ENCODE results near the gene PTPRT.

PTPRT gene

DNA sequence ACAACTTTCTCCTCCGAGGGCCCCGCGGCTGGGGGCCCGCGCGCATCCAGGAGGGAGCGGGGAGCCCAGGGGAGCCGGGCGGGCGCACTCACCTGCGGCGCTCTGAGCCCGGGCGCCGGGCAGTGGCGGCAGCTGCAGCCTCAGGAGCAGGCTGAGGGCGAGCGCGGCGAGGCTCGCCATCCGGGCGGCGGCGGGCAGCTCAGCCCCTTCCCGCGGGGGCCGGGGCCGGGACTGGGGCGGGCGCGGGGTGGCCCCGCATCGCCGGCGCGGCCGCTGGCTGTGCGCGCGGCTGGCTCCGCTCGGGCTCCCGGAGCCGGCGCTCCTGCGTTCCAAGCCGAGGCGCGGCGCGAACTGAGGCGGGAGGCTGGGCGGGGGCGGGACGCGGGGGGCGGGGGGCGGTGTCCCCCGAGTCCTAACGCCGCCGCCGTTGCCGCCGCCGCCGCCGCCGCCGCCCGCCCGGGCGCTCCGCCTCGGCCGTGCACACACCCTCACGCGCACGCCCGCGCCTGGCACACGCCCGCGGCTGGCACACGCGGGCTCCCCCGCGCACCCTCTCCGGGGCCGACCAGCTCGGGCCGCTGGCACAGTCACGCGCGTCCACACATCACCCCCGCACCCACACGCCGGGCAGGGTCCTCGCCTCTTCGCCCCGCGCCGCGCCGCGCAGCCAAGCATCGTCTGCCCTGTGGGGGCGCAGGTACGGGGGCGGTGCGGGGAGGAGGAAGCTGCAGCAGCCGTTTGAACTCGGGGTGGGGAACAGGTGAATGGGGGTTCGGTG, at the start of gene PTPRT:
Gene PTPRT (minus strand): TSS at position 353 of the 778 bp plus-strand sequence. CDS start 173 bp downstream, at position 180.
- DNase-seq, result peak in 6 of 10 donors; percentile 7 to 88 (median 46)
- intact Hi-C loops (cut with DNase I), result no loop called here

DNA sequence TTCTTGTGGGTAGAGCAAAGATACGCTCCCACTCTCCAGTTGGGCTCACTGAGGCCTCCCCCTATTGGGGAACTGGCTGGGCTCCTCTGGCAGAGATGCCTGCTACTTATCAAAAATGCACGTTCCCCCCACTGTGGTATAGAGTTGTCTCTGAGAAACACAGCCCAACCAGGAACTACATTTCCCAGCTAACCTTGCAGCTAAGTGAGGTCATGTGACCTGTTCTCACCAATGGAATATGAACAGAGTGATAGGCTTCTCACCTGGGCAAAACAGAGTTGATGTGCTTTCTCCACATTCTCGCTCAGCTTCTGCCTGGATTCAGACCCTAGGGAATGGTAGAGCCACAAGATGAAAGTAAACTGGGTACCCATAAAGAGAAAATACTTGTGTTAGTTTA, 49.1 kb upstream of the PTPRT start:
- intact Hi-C loops (cut with DNase I), result no loop called here
- no peak for DNase-seq

DNA sequence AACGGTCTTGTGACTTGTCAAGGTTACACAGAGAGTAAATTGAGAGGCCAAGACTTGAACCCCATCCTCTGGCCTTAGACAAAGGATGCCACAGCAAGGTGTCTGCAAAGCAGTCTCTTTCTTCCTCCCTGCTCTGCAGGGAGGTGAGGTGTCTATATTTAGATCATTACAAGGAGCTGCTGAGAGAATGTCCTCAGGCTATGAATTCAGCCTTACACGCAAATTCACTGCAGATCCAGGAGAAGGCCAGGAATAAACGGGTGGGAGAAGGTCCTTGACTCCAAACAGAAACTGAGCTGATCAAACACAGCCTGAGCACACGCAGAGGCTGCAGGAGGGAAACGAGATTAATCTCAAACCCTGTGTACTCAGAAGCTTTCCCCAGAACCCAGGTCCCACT, 48.6 kb upstream of the PTPRT start:
- DNase-seq, result no peak
- intact Hi-C loops (cut with DNase I), result no loop called here

GRCh38 chr20:43237651-43238168, 48.0 kb upstream of the PTPRT start:
- DNase-seq, result peak in 1 of 10 donors; percentile 44
- intact Hi-C loops (cut with DNase I), result no loop called here

DNA sequence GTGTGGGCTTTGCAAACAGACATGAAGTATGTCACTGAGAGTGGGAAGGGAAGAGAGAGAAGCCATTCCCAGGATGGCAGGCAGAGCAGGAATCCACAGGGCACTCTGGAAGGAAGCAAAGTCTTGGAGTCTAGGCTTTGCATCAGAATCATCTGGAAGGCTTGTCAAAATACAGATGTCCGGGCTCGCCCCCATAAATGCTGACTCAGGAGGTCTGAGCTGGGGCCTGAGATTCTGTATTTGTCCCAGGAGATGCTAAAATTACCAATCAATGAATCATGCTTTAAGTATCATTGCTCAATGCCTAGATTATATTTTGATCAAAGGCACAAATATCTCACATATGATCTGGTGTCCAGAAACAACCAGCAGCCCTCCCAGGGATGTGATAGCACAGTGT, 46.3 kb upstream of the PTPRT start:
- DNase-seq, result no peak
- intact Hi-C loops (cut with DNase I), result no loop called here

GRCh38 chr20:43231829-43232228, 42.1 kb upstream of the PTPRT start:
- no peak for DNase-seq
- intact Hi-C loops (cut with DNase I), result no loop called here

- intact Hi-C loops (cut with DNase I), result no loop called here
- no peak for DNase-seq
Measured at GRCh38 chr20:43229696-43230095, 40.0 kb upstream of the PTPRT start.

DNA sequence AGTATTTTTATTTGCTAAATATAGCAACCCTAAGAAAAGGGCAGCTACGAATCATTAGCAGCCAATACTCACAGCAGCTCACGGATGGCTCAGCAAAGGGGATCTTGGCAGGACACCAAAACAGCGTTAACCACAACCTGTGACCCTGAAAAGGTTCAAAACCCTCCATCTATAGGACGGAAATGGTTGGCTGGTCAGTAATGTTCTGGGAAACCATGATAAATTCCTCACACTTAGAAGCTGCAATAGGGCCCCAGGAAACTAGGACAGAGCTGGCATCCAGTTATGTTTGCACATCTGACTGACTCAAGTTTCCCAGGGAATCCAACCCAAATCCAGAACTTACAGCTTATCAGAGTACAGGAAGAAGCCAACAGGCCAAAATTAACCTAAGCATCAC, 30.9 kb upstream of the PTPRT start:
- intact Hi-C loops (cut with DNase I), result no loop called here
- no peak for DNase-seq

- intact Hi-C loops (cut with DNase I), result no loop called here
- no peak for DNase-seq
Measured at GRCh38 chr20:43210901-43211300, 21.2 kb upstream of the PTPRT start.

- intact Hi-C loops (cut with DNase I), result no loop called here
- DNase-seq, result no peak
Measured at GRCh38 chr20:43209831-43210230, 20.1 kb upstream of the PTPRT start.

DNA sequence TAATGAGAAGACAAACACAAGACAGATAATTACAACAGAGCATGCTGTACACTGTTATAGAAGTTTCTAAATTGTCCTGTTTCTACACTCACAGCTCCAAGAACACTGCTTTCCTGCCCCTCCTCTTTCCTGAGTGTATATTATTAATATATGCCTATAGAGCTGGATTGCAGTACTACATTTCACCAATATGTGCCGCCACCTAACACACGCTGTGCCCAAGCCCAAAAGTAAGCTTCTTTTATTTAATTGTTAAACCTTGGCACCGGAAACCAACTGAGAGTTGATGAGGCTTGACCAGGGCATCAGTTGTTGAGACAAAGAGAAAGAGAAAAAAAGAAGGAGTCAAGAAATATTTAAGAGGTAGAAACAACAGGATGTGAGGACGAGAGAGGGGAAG, 16.0 kb upstream of the PTPRT start:
- intact Hi-C loops (cut with DNase I), result no loop called here
- no peak for DNase-seq

DNA sequence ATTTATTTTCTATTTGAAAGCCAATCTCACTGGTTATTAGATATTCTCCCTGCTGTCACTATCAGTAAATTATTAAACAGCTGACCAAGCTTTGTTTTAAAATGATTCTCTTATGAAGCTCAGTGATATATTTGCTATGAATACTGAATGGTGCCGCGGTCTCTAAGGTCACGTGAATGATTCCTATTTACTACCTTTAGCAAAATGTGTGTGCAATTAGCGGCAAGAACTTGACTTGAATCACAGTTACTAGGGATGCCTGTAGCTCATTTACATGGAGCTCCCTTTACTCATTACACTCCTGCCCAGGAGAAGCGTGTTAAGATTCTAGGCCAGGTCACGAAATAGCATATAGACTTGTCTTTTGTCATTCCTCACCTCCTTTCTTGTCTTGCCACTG, 12.4 kb upstream of the PTPRT start:
- intact Hi-C loops (cut with DNase I), result no loop called here

DNA sequence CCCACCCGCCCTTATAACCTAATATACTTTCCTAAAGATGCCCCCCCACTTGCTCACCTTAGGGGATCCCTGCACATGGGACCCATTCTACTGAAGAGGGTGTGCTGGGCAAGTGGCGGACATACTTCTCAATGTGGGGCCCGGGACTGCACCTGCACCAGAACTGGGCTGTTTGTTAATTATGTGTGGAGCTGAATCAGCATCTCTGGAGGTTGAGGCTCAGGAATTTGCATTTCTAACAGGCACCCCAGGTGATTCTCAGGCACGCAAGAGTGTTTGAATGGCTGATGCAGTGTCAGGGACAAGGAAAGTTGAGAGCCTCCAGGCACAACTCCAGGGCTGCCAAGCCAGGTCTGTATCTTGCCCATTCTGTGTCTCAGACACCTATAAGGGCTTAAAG, 8.9 kb upstream of the PTPRT start:
- no peak for DNase-seq
- intact Hi-C loops (cut with DNase I), result no loop called here

More for the DNA sequence above, 12.4 kb upstream of the PTPRT start:
- no peak for DNase-seq

- no peak for DNase-seq
- intact Hi-C loops (cut with DNase I), result no loop called here
Measured at GRCh38 chr20:43196243-43196642, 6.5 kb upstream of the PTPRT start.

GRCh38 chr20:43194137-43194536, 4.4 kb upstream of the PTPRT start:
- DNase-seq, result no peak
- intact Hi-C loops (cut with DNase I), result no loop called here

DNA sequence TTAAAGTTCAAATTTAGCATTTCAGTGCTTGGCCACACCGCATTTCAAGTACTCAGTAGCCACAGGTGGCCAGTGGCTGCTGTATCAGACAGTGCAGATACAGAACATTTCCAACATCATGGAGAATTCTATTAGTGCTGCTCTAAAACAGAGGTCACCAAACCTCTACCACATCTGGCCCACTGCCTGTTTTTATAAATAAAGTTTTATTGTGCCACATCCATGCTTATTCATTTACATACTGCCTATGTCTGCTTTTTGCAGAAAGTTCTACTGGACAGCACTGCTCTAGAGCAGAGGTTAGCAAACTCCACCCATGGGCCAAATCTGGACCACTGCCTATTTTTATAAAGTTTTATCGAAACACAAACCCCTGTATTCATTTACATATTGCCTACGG, 3.7 kb upstream of the PTPRT start:
- intact Hi-C loops (cut with DNase I), result no loop called here
- DNase-seq, result no peak

DNA sequence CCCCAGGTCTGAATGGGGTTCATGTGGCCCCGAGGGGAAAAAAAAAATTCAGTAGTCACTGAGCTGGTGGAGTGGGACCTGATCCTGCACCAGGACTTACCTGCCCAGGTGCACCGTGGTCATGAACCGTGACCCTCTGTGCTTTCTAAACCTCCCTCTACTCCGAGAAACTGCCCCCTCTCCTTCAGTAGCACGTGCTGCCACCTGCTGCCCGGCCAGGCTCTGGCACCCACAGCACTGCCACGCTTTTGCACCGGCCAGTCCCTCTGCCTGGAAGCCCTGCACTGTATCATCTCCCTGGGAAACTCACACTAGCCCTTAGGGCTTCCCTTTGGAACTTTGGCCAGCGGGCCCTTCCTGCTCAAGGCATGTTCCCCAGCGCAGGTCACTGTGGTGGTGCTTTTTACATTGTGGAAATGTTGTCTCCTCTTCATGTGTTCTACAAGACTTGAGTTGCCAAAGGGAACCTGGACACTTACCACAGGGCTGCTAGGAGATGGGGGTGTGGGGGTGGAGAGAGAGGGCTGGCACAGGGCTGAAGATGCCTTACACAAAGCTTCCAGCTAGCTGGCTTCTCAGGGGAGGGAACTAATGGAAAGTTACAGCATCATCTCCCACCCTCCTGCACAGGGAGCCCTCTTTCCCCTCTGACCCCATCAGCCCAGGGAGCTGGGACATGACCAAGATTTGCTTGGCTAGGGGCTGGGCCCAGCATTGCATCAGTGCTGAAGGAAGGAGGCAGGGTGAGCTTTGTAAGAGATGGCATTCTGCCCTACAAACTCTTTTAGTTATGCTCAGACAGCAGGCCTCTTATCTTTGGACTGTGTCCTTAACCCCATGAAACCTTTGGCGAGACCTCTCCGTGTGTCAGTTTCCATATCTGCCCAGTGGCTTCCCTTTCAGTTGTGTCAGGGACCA, 2.5 kb upstream of the PTPRT start:
- intact Hi-C loops (cut with DNase I), result no loop called here
- peak in 9 of 10 donors; percentile 46 to 94 (median 60) for DNase-seq

GRCh38 chr20:43191143-43191542, 1.4 kb upstream of the PTPRT start:
- intact Hi-C loops (cut with DNase I), result no loop called here
- peak in 1 of 10 donors; percentile 71 for DNase-seq

- intact Hi-C loops (cut with DNase I), result no loop called here
- DNase-seq, result peak in 4 of 10 donors; percentile 14 to 84 (median 49)
Measured at GRCh38 chr20:43190332-43190953, 737 bp upstream of the PTPRT start.

DNA sequence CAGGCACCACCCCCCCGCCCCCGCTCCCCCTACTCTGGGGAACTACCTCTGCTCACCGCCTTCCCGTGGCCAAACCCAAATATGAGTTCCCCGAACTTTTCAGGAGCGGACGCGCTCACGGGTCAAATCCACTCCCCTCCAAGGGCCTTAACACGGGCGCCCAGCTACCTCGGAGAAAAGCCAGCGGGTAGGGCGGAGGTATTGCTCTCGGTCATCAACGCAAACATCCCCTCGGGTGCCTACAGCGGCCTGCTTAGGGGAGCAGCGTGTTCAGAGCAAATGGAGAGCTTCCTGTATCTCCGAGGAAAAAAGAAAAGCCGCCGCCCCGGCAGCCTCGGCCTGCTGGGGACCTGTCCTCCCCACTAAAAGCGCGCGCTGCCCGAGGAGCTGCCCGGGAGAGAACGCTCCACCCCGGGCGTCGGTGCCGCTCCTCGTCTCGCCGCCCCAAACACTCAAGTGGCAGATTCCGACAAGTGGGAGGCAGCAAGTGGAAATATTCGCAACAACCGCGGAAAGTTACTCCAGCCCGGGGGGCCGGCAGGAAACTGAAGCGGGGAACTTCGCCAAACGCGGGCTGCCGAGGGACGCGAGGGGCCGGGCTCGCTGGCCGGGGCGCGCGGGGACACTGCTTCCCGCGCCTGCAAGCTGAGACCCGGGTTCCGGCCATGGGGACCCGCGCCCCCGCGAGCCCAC, 699 bp downstream of the PTPRT start:
- intact Hi-C loops (cut with DNase I), result no loop called here
- DNase-seq, result peak in 6 of 10 donors; percentile 22 to 85 (median 55)
